Spinal cord (tissue), 10 donors: ENCODE measurements around the gene PEF1. TPM values are rescaled to one million over a fixed set of nuclear protein-coding genes. Genes with fewer than 3 reads are reported as not detected.

Experiments used
- DNase-seq, 6 donors: peaks; one replicate each; pipeline versions ENCODE4 v3.0.0 to v3.0.0-alpha.2; 2013 to 2015; ENCODE audit warnings: low spot score in 6 of 6, low read depth in 4 of 6
- H3K27ac ChIP-seq: one replicate; pipeline ENCODE4 v1.5.1; 2013; ENCODE audit warnings: low read depth, low read length, control low read depth
- H3K27me3 ChIP-seq: one replicate; pipeline ENCODE4 v1.6.1; 2013; ENCODE audit warnings: low read length; ENCODE audit not compliant: control insufficient read depth, insufficient read depth
- H3K36me3 ChIP-seq: one replicate; pipeline ENCODE4 v1.6.1; 2013; ENCODE audit warnings: low read length; ENCODE audit not compliant: control insufficient read depth, insufficient read depth
- H3K4me1 ChIP-seq: one replicate; pipeline ENCODE4 v1.6.1; 2013; ENCODE audit warnings: low read length; ENCODE audit not compliant: control insufficient read depth, insufficient read depth
- H3K4me3 ChIP-seq: one replicate; pipeline ENCODE4 v1.5.1; 2013; ENCODE audit warnings: low read depth, low read length, control low read depth
- H3K9me3 ChIP-seq: one replicate; pipeline ENCODE4 v1.6.1; 2013; ENCODE audit warnings: low read length; ENCODE audit not compliant: control insufficient read depth, insufficient read depth
- WGBS: methylation state at CpG from one replicate; pipeline ENCODE4 v1.1.5; 2013; ENCODE audit warnings: missing lambda C conversion rate; ENCODE audit not compliant: insufficient coverage; 5-methylcytosine and 5-hydroxymethylcytosine counted together
- polyA plus RNA-seq, 2 donors: library from polyadenylated mRNA; unstranded; fragments of 120-200 nt; gene quantifications; one replicate each; pipeline ENCODE4 v1.2.1, GENCODE V29; 2013; ENCODE audit not compliant: insufficient read length in 2 of 2
- total RNA-seq, 2 donors: library from RNA; depleted of rRNA in 1 of 2; stranded (reverse); fragments of 120-200 nt in 1 of 2; fragments of >200 nt in 1 of 2; gene quantifications; one replicate each; pipeline versions ENCODE4 v1.2.3 to v1.2.4, GENCODE V29; 2013 to 2014
- donor health status: healthy.

Gene PEF1
- total and polyA plus RNA-seq, 4 donors, result 66.1 to 78.2 (median 77.7) TPM

DNA sequence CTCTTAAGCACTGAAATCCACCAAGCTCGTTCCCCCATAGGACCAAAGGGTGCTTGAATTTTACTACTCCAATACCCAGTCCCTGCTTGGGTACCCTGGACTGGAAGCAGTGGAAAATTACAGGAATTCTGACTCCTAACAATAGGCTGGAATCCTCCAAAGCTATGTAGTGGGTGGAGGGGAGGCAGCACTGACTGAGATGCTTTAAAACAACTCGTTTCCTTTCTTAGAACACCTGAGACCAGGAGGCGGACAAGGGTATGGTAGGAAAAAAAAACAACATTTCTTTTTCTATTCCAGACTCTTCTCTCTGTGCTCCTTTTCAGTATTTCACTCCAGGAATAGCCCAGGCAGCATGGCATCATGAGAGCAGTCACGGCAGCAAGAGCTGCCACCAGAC lies 2.3 kb downstream of the PEF1 start:
- Histone ChIP-seq H3K4me3 (no peak overlapping the region), H3K27ac (no peak overlapping the region), H3K4me1 (peaks cover 20% of the 10 kb centered on the region), H3K9me3 (no peaks in the 10 kb centered on the region), H3K36me3 (no peaks in the 10 kb centered on the region), H3K27me3 (no peaks in the 10 kb centered on the region)
- no peak for DNase-seq
- WGBS, result 100% methylated on average over 1 of the region's 4 CpGs

DNA sequence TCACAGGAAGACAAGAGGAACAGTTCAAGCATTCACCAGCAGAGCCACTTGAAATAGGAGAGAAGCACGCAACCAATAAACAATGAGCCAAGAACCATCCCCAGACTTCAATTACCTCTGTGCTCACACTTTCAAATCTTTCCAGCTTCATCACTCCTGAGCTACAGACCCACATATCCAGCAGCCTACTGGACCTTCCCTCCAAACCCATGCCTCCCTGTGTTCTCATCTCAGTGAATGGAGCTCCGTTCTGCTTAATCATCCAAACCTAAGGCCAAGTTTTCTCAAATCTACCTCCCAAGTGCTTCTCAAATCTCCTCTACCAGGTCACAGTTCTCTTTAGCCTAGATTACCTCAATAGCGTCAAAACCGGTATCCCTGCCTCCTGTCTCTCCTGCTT lies 3.7 kb downstream of the PEF1 start:
- WGBS, result 83% methylated on average over 4 of the region's 4 CpGs
- Histone ChIP-seq H3K27me3 (no peaks in the 10 kb centered on the region), H3K9me3 (no peaks in the 10 kb centered on the region), H3K36me3 (no peaks in the 10 kb centered on the region), H3K4me3 (no peak overlapping the region), H3K4me1 (peaks cover 20% of the 10 kb centered on the region), H3K27ac (no peak overlapping the region)
- DNase-seq, result no peak

DNA sequence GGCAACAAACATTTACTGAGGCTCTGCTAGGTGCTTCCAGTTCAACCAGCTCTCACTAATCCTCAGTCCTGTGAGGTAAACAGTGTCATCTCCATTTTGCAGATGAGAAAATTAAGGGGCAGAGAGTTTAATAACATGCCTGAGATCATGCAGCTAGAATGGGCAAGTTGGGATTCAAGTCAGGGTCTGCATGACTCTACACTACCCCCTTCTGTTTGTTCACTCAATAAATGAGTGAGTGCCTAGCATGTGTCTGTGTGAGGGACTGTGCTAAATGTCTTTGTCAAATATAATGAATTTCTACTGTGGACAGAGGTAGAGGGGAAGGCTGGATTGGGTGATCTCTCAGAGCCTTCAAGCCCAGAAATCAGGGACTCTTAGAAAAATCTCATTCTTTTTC lies 4.5 kb downstream of the PEF1 start:
- Histone ChIP-seq H3K4me3 (no peak overlapping the region), H3K4me1 (peaks cover 16% of the 10 kb centered on the region), H3K9me3 (no peaks in the 10 kb centered on the region), H3K27me3 (no peaks in the 10 kb centered on the region), H3K27ac (no peak overlapping the region), H3K36me3 (no peaks in the 10 kb centered on the region)
- no peak for DNase-seq

DNA sequence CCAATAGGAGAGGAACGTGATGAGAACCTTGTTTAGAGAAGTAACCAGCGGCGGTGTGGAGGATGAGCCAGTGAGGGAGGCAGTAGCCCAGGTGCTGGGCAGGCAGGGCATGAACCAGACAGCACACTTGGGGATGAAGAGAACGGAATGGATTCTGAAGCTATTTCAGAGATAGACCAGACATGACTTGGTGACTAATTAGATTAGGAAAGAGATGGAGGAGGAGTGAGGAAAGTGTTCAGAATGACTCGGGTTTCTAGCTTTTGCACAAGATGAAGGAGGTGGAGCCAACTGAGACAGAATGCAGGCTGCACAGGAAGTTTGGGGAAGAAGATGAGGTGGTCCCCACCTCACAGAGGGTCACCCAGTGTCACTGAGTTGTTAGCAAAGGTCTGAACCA lies 5.1 kb downstream of the PEF1 start:
- Histone ChIP-seq H3K9me3 (no peaks in the 10 kb centered on the region), H3K36me3 (no peaks in the 10 kb centered on the region), H3K27me3 (no peaks in the 10 kb centered on the region), H3K4me3 (no peak overlapping the region), H3K27ac (no peak overlapping the region), H3K4me1 (peaks cover 16% of the 10 kb centered on the region)
- DNase-seq, result no peak
- WGBS, result 71% methylated on average over 5 of the region's 5 CpGs

DNA sequence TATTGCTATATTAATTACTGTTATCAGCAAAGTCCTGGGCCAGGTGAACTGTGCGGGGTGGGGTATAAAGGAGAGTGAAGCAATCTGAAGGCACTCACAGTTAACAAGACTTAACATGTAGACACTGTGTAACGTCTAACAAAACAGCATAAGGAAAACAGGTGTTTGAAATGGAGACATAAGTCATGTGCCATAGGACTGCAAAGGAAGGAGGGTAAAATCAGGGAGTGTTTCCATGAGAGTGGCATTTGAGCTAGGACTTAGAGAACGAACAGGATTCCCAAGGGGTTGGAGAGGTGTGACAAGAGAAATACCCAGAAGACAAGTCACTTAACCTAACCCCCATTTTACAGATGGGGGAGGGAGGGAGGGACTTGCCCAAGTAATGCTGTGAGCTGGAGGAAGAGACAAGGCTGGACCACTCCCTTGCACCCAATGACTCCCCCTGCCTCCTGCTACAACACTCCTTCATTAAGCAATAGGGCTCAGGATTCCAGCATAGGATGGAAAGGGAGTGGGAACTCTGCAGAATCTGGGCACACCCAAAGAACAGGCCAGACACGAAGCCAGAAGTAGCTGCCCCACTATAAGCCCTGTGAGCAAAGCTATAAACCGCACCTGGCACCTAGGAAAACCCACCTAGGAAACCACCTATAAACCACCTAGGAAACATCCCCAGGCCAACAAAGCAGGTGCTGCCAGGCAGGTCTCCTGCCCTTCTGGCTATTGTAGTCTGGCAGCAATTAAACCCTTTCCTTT lies 6.6 kb downstream of the PEF1 start:
- Histone ChIP-seq H3K4me3 (no peak overlapping the region), H3K4me1 (peaks cover 7% of the 10 kb centered on the region), H3K36me3 (peaks cover under 1% of the 10 kb centered on the region), H3K27me3 (no peaks in the 10 kb centered on the region), H3K9me3 (no peaks in the 10 kb centered on the region), H3K27ac (no peak overlapping the region)
- DNase-seq, result no peak
- 100% methylated on average over 1 of the region's 5 CpGs for WGBS

DNA sequence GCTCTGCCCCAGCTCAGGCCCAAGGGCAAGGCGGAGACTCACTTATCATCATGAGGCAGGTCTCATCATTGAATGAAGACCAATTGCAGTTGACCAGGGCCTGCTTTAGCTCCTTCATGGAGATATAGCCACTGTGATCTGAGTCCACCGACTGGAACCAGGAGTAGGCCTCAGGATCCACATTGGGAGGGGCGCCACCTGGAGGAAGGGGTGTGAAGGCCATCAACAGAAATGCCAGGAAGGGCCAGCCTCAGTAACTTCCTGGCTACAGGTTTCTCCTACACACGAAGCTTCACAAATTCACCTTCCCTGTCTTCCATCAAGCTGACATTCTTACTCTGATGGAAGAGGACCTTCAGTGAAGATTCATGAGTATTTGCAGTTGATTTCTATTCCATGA lies 11.6 kb downstream of the PEF1 start:
- Histone ChIP-seq H3K4me3 (no peak overlapping the region), H3K4me1 (peaks cover 10% of the 10 kb centered on the region), H3K27me3 (no peaks in the 10 kb centered on the region), H3K9me3 (no peaks in the 10 kb centered on the region), H3K36me3 (peaks cover 41% of the 10 kb centered on the region), H3K27ac (no peak overlapping the region)
- no peak for DNase-seq
- WGBS, result 79% methylated on average over 2 of the region's 4 CpGs

DNA sequence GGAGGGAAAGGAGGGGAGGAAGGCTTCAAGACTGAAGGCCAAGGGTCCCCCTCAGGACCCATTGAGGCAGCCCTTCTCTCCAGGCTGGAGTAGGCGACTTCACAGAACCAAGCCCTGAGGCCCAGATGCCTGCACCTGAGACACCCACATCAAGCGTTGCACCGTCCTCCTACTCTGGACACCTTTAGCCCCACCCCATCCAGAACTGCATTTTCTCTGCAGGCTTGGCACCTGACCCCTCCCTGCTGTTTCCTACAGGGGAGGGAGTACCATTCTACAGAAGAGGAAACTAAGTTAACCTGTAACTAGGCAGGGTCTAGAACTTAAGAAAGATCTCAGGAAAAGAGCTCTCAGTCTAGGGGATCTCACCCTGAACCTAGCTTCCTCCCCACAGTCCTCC lies 12.0 kb downstream of the PEF1 start:
- H3K36me3 ChIP-seq, result peaks cover 46% of the 10 kb centered on the region
- no peak for DNase-seq
- no peaks in the 10 kb centered on the region for H3K9me3 ChIP-seq
- WGBS, result 100% methylated on average over 3 of the region's 3 CpGs
- H3K4me3 ChIP-seq, result no peak overlapping the region
- peaks cover 15% of the 10 kb centered on the region for H3K4me1 ChIP-seq
- no peaks in the 10 kb centered on the region for H3K27me3 ChIP-seq
- H3K27ac ChIP-seq, result no peak overlapping the region

DNA sequence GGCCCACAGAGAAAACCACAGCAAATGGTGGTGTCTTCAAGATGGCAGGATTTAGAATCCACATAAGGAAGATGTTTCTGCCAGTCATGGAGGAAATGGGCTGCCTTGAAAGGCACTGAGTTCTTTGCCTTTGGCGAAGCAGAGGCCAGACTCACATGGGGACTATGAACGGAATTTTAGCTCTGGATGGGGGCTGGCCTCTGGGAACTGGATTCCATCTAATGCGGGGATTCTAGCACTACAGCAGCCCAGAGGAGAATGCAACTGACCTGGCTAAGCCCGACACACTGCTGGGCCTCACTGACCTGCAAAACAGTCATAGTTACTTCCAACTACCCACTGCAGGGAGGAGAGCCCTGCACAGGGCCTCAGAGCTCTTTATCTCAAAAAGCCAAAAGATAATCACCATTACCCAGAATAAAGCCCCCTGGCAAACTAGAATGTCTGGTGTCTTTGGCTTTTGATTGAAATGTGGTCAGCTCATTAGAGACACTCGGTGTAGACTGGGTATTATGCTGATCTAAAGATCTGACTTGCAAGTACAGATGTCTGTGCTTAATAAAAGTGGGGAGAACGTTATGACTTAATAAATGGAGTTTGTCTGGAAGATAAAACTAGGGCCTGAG lies 15.6 kb downstream of the PEF1 start:
- Histone ChIP-seq H3K36me3 (peaks cover 69% of the 10 kb centered on the region), H3K9me3 (no peaks in the 10 kb centered on the region), H3K4me1 (peaks cover 32% of the 10 kb centered on the region), H3K27me3 (no peaks in the 10 kb centered on the region), H3K4me3 (no peak overlapping the region), H3K27ac (no peak overlapping the region)
- WGBS, result 84% methylated on average over 5 of the region's 6 CpGs
- no peak for DNase-seq

DNA sequence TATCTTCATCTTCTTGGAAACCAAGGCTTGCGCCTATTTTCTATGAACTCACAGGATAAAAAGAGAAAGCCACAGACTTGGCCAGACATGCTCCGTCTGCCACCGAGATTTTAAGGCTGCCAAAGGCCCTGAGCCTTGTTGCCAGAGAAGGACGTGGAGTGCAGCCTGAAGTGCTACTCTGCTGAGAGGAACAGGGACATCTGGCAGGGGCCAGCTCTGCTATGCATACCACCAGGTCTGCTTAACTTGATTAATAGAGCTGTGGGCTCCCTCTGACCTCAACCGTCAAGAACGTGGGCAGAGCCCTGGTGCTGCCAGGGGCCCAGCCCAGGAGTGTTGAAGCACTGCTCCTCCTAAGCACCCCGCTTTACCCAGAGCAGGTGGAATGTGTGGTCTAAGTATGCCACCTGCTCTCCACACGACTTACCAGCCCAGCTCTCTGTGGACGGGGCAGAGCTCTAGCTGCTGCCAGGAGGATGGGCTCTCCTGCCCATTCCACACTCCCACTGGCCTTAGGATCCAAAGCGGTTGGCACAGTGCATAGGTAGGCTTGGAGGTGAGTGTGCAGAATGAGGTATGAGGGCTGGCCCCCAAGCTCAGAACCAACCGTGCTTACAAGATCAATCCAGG lies 16.6 kb downstream of the PEF1 start:
- H3K4me1 ChIP-seq, result peaks cover 32% of the 10 kb centered on the region
- H3K27ac ChIP-seq, result no peak overlapping the region
- 62% methylated on average over 8 of the region's 11 CpGs for WGBS
- peak in 1 of 6 donors; percentile 87 for DNase-seq
- H3K36me3 ChIP-seq, result peaks cover 72% of the 10 kb centered on the region
- H3K9me3 ChIP-seq, result no peaks in the 10 kb centered on the region
- H3K27me3 ChIP-seq, result no peaks in the 10 kb centered on the region
- H3K4me3 ChIP-seq, result no peak overlapping the region
